Stimulated activated CD8-positive, alpha-beta memory T cell treated with anti-CD3 and anti-CD28 coated beads, Interleukin-12 subunit alpha, Interleukin-12 subunit beta, amount 100 ng/mL, for 24 hours (primary cell): ENCODE measurements around the gene PDE1C.

Source experiments
- DNase-seq: peaks from one replicate; pipeline ENCODE4 v3.0.0-alpha.2; 2020; ENCODE audit errors: extremely low read depth

Gene PDE1C

GRCh38 chr7:31892099-31892829 is 177.9 kb downstream of the PDE1C start:
- no peak for DNase-seq

GRCh38 chr7:31890766-31891165 is 179.4 kb downstream of the PDE1C start:
- DNase-seq: no peak

- no peak for DNase-seq
Measured at GRCh38 chr7:31890198-31890597, 180.0 kb downstream of the PDE1C start.

- DNase-seq: no peak
Measured at GRCh38 chr7:31887006-31887405, 183.2 kb downstream of the PDE1C start.

- DNase-seq: no peak
Measured at GRCh38 chr7:31885171-31885570, 185.0 kb downstream of the PDE1C start.

GRCh38 chr7:31883761-31884164 is 186.4 kb downstream of the PDE1C start:
- no peak for DNase-seq

- no peak for DNase-seq
Measured at GRCh38 chr7:31882187-31882586, 188.0 kb downstream of the PDE1C start.

- DNase-seq: no peak
Measured at GRCh38 chr7:31878875-31879274, 191.3 kb downstream of the PDE1C start.

- DNase-seq: no peak
Measured at GRCh38 chr7:31875424-31875823, 194.8 kb downstream of the PDE1C start.

- no peak for DNase-seq
Measured at GRCh38 chr7:31874631-31875386, 195.4 kb downstream of the PDE1C start.

GRCh38 chr7:31873816-31874597 is 196.2 kb downstream of the PDE1C start:
- DNase-seq: no peak

GRCh38 chr7:31872545-31873370 is 197.4 kb downstream of the PDE1C start:
- no peak for DNase-seq

- no peak for DNase-seq
Measured at GRCh38 chr7:31864646-31865045, 205.6 kb downstream of the PDE1C start.

- no peak for DNase-seq
Measured at GRCh38 chr7:31860925-31861324, 209.3 kb downstream of the PDE1C start.

GRCh38 chr7:31858055-31858454 is 212.2 kb downstream of the PDE1C start:
- no peak for DNase-seq

GRCh38 chr7:31857172-31857571 is 213.0 kb downstream of the PDE1C start:
- no peak for DNase-seq

GRCh38 chr7:31856337-31856736 is 213.9 kb downstream of the PDE1C start:
- DNase-seq: no peak

GRCh38 chr7:31855530-31855929 is 214.7 kb downstream of the PDE1C start:
- DNase-seq: no peak

- no peak for DNase-seq
Measured at GRCh38 chr7:31853380-31853779, 216.8 kb downstream of the PDE1C start.

- DNase-seq: no peak
Measured at GRCh38 chr7:31852462-31852861, 217.7 kb downstream of the PDE1C start.

GRCh38 chr7:31851119-31851518 is 219.1 kb downstream of the PDE1C start:
- DNase-seq: no peak

- no peak for DNase-seq
Measured at GRCh38 chr7:31850601-31851000, 219.6 kb downstream of the PDE1C start.
